Cardiac fibroblast (primary cell): ENCODE data around the gene DENND2C.

ENCODE experiments used
- DNase-seq, 2 donors: peaks; one replicate each; pipeline versions ENCODE4 v3.0.0 to v3.0.0-alpha.2; 2010; ENCODE audit warnings: low read depth in 2 of 2
- H3K4me3 ChIP-seq, 2 donors: replicated peaks in 1 of 2; 1 replicate in 1 of 2; 2 replicates in 1 of 2; pipeline ENCODE4 v1.5.1; 2011; ENCODE audit warnings: low read depth in 2 of 2, low read length in 2 of 2, mild to moderate bottlenecking in 2 of 2, moderate library complexity in 1 of 2
- CTCF ChIP-seq: IDR thresholded peaks from one replicate; pipeline ENCODE4 v1.5.1; 2011; ENCODE audit warnings: low read depth, mild to moderate bottlenecking, low read length, inconsistent platforms

DENND2C gene

GRCh38 chr1:114669562-114670082, at the start of gene DENND2C:
Gene DENND2C (minus strand): TSS chr1:114670049. CDS start chr1:114625984, 44,065 bp downstream.
- peak; percentile 1 for TF ChIP-seq CTCF
- DNase-seq: no peak
- peak within 1 kb of the TSS; percentile 75 to 80 for H3K4me3 ChIP-seq

- DNase-seq: peak in 1 of 2 donors; percentile 66
- no peak overlapping the region for H3K4me3 ChIP-seq
- no peak for TF ChIP-seq CTCF
These were observed 49.6 kb upstream of the DENND2C start for GRCh38 chr1:114719424-114719787.

GRCh38 chr1:114718661-114719423, 49.0 kb upstream of the DENND2C start:
- DNase-seq: peak; percentile 5 to 82
- no peak overlapping the region for H3K4me3 ChIP-seq
- TF ChIP-seq CTCF: no peak

GRCh38 chr1:114716304-114717170, 46.7 kb upstream of the DENND2C start, which contains the start of gene NRAS:
Gene NRAS (minus strand): TSS chr1:114716771. CDS start chr1:114716160, 611 bp downstream.
- H3K4me3 ChIP-seq: peak within 1 kb of the TSS; percentile 65 to 93
- DNase-seq: peak; percentile 92 to 93
- TF ChIP-seq CTCF: no peak

GRCh38 chr1:114715952-114716303, 46.1 kb upstream of the DENND2C start:
- no peak for DNase-seq

More at GRCh38 chr1:114715952-114716303, 46.1 kb upstream of the DENND2C start:
- peak overlapping the region; percentile 65 to 93 for H3K4me3 ChIP-seq
- TF ChIP-seq CTCF: no peak
